Retinal pigment epithelial cell (primary cell): ENCODE results near the gene MPRIP.
"Not testable (repeated sequence)": the region's sequence is repeated elsewhere in the genome, so short reads cannot be mapped to it uniquely, and the experiment has no call there.

Source experiments
- DNase-seq: peaks from one replicate; pipeline ENCODE4 v3.0.0-alpha.2; 2010; ENCODE audit warnings: low read depth
- H3K4me3 ChIP-seq: 2 replicates; pipeline ENCODE4 v1.5.1; 2011; ENCODE audit warnings: mild to moderate bottlenecking, low read length, control low read depth, moderate library complexity
- TF ChIP-seq, protein P1 (sequence below): conservative IDR thresholded peaks from 2 replicates; pipeline ENCODE4 v1.5.1; 2011; ENCODE audit warnings: low read depth, low read length, control low read depth, inconsistent platforms

Gene MPRIP, protein sequence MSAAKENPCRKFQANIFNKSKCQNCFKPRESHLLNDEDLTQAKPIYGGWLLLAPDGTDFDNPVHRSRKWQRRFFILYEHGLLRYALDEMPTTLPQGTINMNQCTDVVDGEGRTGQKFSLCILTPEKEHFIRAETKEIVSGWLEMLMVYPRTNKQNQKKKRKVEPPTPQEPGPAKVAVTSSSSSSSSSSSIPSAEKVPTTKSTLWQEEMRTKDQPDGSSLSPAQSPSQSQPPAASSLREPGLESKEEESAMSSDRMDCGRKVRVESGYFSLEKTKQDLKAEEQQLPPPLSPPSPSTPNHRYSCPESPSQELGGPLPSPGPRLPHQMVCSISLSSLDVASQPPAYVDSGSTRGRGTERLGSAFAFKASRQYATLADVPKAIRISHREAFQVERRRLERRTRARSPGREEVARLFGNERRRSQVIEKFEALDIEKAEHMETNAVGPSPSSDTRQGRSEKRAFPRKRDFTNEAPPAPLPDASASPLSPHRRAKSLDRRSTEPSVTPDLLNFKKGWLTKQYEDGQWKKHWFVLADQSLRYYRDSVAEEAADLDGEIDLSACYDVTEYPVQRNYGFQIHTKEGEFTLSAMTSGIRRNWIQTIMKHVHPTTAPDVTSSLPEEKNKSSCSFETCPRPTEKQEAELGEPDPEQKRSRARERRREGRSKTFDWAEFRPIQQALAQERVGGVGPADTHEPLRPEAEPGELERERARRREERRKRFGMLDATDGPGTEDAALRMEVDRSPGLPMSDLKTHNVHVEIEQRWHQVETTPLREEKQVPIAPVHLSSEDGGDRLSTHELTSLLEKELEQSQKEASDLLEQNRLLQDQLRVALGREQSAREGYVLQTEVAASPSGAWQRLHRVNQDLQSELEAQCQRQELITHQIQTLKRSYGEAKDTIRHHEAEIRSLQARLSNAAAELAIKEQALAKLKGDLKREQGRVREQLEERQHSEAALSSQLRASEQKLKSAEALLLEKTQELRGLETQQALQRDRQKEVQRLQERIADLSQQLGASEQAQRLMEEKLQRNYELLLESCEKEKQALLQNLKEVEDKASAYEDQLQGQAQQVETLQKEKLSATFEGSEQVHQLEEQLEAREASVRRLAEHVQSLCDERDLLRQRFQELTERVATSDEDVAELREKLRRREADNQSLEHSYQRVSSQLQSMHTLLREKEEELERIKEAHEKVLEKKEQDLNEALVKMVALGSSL (N-terminal part only)

DNA sequence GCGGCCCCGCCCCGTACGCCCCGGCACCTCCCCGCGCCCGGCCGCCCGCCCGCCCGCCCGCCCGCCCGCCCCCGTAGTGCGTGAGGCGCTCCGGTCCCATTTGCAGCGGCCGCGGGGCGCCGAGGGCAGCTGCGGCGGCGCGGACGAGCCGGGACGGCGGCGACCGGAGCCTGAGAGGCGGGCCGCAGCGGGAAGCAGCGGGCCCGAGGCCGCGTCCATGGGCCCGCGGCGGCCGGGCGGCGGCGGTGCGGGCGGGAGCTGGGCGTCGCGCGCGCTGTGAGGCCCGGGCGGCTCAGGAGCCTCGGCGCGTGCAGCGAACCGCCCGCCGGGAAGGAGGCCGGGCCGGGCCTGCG is at the start of gene MPRIP:
Gene MPRIP, plus strand, starts transcription at position 74 of the 353 bp plus-strand sequence. CDS start 392 bp downstream, outside the sequence.
- TF ChIP-seq, protein P1, sequence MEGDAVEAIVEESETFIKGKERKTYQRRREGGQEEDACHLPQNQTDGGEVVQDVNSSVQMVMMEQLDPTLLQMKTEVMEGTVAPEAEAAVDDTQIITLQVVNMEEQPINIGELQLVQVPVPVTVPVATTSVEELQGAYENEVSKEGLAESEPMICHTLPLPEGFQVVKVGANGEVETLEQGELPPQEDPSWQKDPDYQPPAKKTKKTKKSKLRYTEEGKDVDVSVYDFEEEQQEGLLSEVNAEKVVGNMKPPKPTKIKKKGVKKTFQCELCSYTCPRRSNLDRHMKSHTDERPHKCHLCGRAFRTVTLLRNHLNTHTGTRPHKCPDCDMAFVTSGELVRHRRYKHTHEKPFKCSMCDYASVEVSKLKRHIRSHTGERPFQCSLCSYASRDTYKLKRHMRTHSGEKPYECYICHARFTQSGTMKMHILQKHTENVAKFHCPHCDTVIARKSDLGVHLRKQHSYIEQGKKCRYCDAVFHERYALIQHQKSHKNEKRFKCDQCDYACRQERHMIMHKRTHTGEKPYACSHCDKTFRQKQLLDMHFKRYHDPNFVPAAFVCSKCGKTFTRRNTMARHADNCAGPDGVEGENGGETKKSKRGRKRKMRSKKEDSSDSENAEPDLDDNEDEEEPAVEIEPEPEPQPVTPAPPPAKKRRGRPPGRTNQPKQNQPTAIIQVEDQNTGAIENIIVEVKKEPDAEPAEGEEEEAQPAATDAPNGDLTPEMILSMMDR = no peak
- peak within 1 kb of the TSS; percentile 92 for H3K4me3 ChIP-seq
- no peak for DNase-seq

DNA sequence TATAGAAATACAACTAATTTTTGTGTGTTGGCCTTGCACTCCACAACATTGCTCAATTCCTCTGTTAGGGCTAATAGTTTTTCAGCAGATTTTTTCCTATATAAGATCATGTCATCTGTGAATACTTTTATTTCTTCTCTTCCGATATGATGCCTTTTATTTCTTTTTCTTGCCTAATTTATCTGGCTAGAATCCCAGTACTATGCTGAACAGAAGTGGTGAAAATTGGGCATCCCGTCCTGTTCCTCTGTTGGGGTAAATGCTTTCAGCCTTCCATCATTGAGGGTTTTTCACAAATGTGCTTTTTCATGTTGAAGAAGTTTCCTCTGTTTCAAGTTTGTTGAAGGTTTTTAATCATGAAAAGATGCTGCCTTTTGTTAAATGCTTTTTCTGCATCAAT is 47.6 kb upstream of the MPRIP start:
- TF ChIP-seq, protein P1 = no peak
- no peak overlapping the region for H3K4me3 ChIP-seq
- DNase-seq = no peak

DNA sequence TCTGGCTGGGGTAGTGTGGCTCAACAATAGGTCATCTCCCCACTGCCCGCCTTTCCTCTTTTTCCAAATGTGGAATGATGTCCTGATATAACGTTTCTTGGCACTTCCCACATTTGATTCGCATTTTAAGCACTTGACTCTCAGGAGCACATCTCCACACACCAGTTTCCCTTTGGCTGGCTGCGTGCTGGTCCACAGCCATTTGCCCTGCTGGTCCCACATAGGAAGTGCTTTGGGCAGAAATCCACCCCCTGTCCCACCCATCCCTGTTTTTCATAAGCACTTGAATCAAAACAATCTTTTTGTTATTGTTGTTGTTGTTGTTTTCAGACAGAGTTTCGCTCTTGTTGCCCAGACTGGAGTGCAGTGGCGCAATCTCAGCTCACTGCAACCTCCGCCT is 46.3 kb upstream of the MPRIP start:
- no peak for DNase-seq
- TF ChIP-seq, protein P1 = no peak
- no peak overlapping the region for H3K4me3 ChIP-seq

DNA sequence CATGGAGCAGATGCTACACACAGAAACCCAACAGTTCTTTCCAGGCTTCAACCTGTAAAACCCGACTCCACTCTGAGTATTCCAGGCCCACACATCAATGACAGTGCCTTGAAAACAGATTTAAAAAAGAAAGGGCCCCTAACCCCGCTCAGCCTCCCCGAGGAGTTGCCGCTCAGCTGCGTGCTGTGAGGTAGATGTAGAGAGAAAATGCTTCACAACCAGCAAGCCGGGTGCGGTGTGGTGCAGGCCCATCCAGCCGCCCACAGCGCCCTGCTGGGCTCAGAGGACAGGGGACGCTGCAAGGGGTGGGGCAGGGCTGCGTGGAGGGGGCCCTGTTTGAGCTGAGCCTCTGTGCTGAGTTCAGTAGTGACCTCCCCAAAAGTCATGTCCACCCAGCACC is 45.5 kb upstream of the MPRIP start:
- not testable (repeated sequence) for DNase-seq, H3K4me3 ChIP-seq

DNA sequence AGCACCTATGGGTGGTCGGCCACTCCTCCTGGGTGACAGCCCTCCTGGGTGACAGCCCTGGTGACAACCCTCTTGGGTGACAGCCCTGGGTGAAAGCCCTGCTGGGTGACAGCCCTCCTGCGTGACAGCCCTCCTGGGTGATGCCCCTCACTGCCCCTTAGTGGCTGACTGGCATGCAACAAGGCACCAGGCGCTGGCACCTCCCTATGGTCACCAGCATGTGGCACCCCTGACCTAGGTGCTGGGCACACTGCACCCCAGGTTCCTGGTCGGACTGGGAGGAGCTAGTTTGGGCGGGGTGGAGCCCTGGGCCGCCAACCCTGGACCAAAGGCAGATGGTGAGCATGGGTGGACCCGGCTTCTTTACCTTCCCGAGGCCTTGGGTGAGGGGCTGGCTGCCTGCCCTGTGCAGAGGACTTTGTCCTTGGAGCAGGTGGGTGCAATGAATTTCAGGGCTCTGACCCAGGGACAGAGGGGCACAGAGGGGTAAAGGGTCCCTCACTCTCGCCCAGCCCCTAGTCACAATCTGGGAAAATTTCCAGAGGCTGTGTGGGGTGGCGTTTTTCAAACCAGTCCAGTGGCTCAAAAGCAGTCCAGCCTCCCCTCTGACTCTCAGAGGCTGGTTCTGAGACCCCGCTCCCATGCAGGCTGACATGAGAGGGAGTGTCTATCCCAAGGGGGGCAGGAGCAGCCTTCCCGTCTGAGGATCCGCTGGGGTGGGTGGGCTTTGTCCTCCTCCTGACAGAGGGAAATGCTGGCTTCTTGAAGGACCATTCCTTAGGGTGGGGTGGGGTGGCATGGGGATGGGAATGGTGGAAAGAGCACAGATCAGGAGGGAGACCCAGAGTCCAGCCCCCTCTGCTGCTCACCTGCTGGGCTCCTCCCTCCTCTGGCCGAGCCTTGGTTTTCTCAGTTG is 44.5 kb upstream of the MPRIP start:
- no peak overlapping the region for H3K4me3 ChIP-seq
- TF ChIP-seq, protein P1 = peak; percentile 82
- DNase-seq = no peak

DNA sequence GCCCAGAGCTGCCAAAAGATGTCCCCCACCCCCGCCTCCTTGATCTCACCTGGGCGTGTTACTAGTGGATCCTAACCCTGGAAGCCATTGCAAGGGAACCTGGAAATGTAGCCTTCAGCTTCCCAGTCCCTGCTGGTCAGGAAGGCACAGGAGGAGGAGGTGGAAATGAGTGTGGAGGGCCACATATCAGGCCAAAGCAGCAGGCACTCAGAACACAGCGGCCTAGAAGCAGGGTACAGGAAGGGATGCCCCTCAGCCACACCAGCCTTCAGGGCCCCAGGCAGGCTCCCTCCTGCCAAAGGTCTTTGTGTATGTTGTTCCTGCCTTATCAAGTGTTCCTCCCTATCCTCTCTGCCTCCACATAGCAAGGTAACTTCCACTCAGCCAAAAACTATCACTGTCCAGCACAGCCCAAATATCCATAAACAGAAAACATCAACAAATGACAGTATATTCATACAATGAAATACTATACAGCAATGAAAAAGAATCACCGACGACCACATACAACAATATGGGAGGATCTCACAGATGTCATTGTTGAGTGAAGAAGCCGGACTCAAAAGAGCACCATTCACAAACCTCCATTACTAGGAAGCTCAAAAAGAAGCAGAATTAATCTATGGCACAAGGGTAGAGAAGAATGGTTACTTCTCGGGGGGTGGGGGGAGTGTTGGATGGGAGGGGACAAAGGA is 42.2 kb upstream of the MPRIP start:
- DNase-seq = no peak
- no peak overlapping the region for H3K4me3 ChIP-seq
- TF ChIP-seq, protein P1 = no peak
